B cell (primary cell): ENCODE measurements around the gene NR1H2. TPM values are rescaled to one million over a fixed set of nuclear protein-coding genes. Genes with fewer than 3 reads are reported as not detected.
A peak's percentile ranks its signal among the peaks of the same experiment; 100 is the strongest.

Experiments
- ATAC-seq: fragments of 200-7000 bp; cut with Tn5 transposase; one replicate; pipeline ENCODE4 v1.10.0; 2021; ENCODE audit warnings: low read depth, mild to moderate bottlenecking, moderate number of reproducible peaks, moderate library complexity
- CTCF ChIA-PET: fragments of 350-600 bp; sonication (Branson Sonifier 250); formaldehyde crosslinking; loops from one replicate; lab custom pipeline; 2021; ENCODE audit warnings: antibody characterized with exemption, inconsistent platforms; lab: Charles Lee
- POLR2A ChIA-PET: fragments of 350-600 bp; sonication (Branson Sonifier 250); formaldehyde crosslinking; loops from one replicate; lab custom pipeline; 2021; ENCODE audit warnings: antibody characterized with exemption; lab: Charles Lee
- DNase-seq: peaks from one replicate; pipeline ENCODE4 v3.0.0; 2013
- H2AFZ ChIP-seq: 2 replicates; pipeline ENCODE4 v1.6.1; 2012; ENCODE audit warnings: mild to moderate bottlenecking, low read depth, low read length; ENCODE audit not compliant: insufficient read depth, poor library complexity, severe bottlenecking
- H3K27ac ChIP-seq, 2 donors: 1 replicate in 1 of 2; 2 replicates in 1 of 2; pipeline ENCODE4 v1.5.1; 2012 to 2013; ENCODE audit warnings: low read length in 2 of 2, mild to moderate bottlenecking in 2 of 2, moderate library complexity in 1 of 2
- H3K27me3 ChIP-seq, 4 experiments: fragments of 200-600 bp in 1 of 4; sonication (generic) in 1 of 4; replicated peaks in 1 of 4; 1 replicate in 2 of 4; 2 replicates in 2 of 4; pipeline versions ENCODE4 v1.6.1 to v1.7.0; 2013 to 2016; ENCODE audit warnings: low read length in 3 of 4, mild to moderate bottlenecking in 2 of 4, mixed read lengths in 1 of 4, moderate library complexity in 1 of 4; ENCODE audit not compliant: insufficient read depth in 4 of 4, control insufficient read depth in 3 of 4; ENCODE audit errors: control extremely low read depth in 1 of 4
- H3K36me3 ChIP-seq, 2 experiments: replicated peaks in 1 of 2; 1 replicate in 1 of 2; 2 replicates in 1 of 2; pipeline versions ENCODE4 v1.6.1 to v1.7.1; 2013; ENCODE audit warnings: low read length in 1 of 2; ENCODE audit not compliant: insufficient read depth in 2 of 2, control insufficient read depth in 1 of 2; ENCODE audit errors: control extremely low read depth in 1 of 2, extremely low read depth in 1 of 2
- H3K4me1 ChIP-seq, 2 donors: fragments of 200-600 bp in 1 of 2; sonication (generic) in 1 of 2; 1 replicate in 1 of 2; 2 replicates in 1 of 2; pipeline versions ENCODE4 v1.5.1 to v1.6.1; 2013 to 2017; ENCODE audit warnings: low read length in 2 of 2; ENCODE audit not compliant: control insufficient read depth in 2 of 2, insufficient read depth in 2 of 2
- H3K4me2 ChIP-seq: replicated peaks from 2 replicates; pipeline ENCODE3; 2012; ENCODE audit warnings: mild to moderate bottlenecking, low read depth, low read length; ENCODE audit not compliant: poor library complexity, severe bottlenecking
- H3K4me3 ChIP-seq, 5 experiments: fragments of 200-600 bp in 1 of 5; sonication (generic) in 1 of 5; 1 replicate in 3 of 5; 2 replicates in 2 of 5; pipeline versions ENCODE4 v1.5.1 to v1.7.0; 2011 to 2016; ENCODE audit warnings: low read length in 4 of 5, mild to moderate bottlenecking in 4 of 5, low read depth in 2 of 5, control low read depth in 1 of 5, moderate library complexity in 1 of 5; ENCODE audit not compliant: insufficient read depth in 1 of 5; ENCODE audit errors: control extremely low read depth in 1 of 5, extremely low read depth in 1 of 5
- H3K79me2 ChIP-seq: fragments of 200-600 bp; sonication (generic); one replicate; pipeline ENCODE4 v1.6.0; 2016; ENCODE audit warnings: low read length; ENCODE audit not compliant: control insufficient read depth, insufficient read depth
- H3K9ac ChIP-seq: fragments of 200-600 bp; sonication (generic); 2 replicates; pipeline ENCODE4 v1.6.1; 2017; ENCODE audit warnings: mild to moderate bottlenecking, low read length, moderate library complexity
- H3K9me3 ChIP-seq, 3 donors: one replicate each; pipeline versions ENCODE4 v1.6.1 to v1.7.1; 2013; ENCODE audit warnings: low read length in 2 of 3; ENCODE audit not compliant: control insufficient read depth in 2 of 3, insufficient read depth in 1 of 3; ENCODE audit errors: control extremely low read depth in 1 of 3
- H4K20me1 ChIP-seq: 2 replicates; pipeline ENCODE4 v1.6.0; 2012; ENCODE audit warnings: mild to moderate bottlenecking, low read length; ENCODE audit not compliant: insufficient read depth, control insufficient read depth, poor library complexity, severe bottlenecking
- H3K27ac Mint-ChIP-seq: one replicate; pipeline ENCODE4 v1.8.0; 2021; ENCODE audit warnings: mixed read lengths
- H3K27me3 Mint-ChIP-seq: one replicate; pipeline ENCODE4 v1.8.0; 2021; ENCODE audit warnings: mixed read lengths
- H3K4me1 Mint-ChIP-seq: one replicate; pipeline ENCODE4 v1.8.0; 2021; ENCODE audit warnings: mixed read lengths
- H3K4me3 Mint-ChIP-seq: one replicate; pipeline ENCODE4 v1.8.0; 2021; ENCODE audit warnings: mixed read lengths
- H3K9me3 Mint-ChIP-seq: one replicate; pipeline ENCODE4 v1.8.0; 2022; ENCODE audit warnings: mixed read lengths; ENCODE audit not compliant: insufficient read depth
- CTCF ChIP-seq: fragments of 200-600 bp; IDR thresholded peaks from one replicate; pipeline ENCODE4 v1.8.0; 2022; ENCODE audit warnings: antibody characterized with exemption, mild to moderate bottlenecking
- EZH2 ChIP-seq: IDR thresholded peaks from 2 replicates; pipeline ENCODE4 v1.6.1; 2012; ENCODE audit warnings: borderline replicate concordance, low read depth, mild to moderate bottlenecking, moderate library complexity, low read length; ENCODE audit not compliant: insufficient read depth, poor library complexity, severe bottlenecking
- WGBS: methylation state at CpG from one replicate; pipeline ENCODE4 v1.1.5; 2013; ENCODE audit warnings: missing lambda C conversion rate; ENCODE audit not compliant: insufficient coverage; 5-methylcytosine and 5-hydroxymethylcytosine counted together
- intact Hi-C: fragments of 100-400 bp; cut with micrococcal nuclease; formaldehyde crosslinking; loops from one replicate; pipeline ENCODE4 v1.10.0; 2022
- polyA plus RNA-seq: library from polyadenylated mRNA; depleted of rRNA; stranded (reverse); fragments of >200 nt; gene quantifications from 2 replicates; pipeline ENCODE4 v1.2.3, GENCODE V29; 2012
- total RNA-seq, 2 donors: library from RNA; stranded (reverse); fragments of 120-200 nt in 1 of 2; gene quantifications; 1 replicate in 1 of 2; 2 replicates in 1 of 2; pipeline versions ENCODE4 v1.2.3 to v1.2.4, GENCODE V29; 2013 to 2022

The NR1H2 gene
- total and polyA plus RNA-seq, 2 donors (not counting 1 experiment from before 2014, with no cell fraction given): 116 to 164 TPM

- H3K27me3 Mint-ChIP-seq: no peaks in the 10 kb centered on the region
- peaks cover 84% of the 10 kb centered on the region for H3K4me1 Mint-ChIP-seq
- H3K27ac Mint-ChIP-seq: peak overlapping the region; percentile 99
- POLR2A ChIA-PET: interaction anchor here (0.5 to 6.0 kb wide), 7 partner anchors 14 to 117 kb away, joined by 3 to 96 read pairs (median 7); partner anchors contain the start of gene SPIB
- peak overlapping the region; percentile 35 to 66 (median 61) for H3K4me3 ChIP-seq
- peaks cover 0 to 16% (median 0%) of the 10 kb centered on the region in 3 donors for H3K9me3 ChIP-seq
- intact Hi-C loops: loop anchor here (1.0 to 5.0 kb wide), 5 partner anchors 16 to 79 kb away; partner anchors contain the start of genes JOSD2 and NR1H2
- H3K4me1 ChIP-seq: peaks cover 70 to 93% of the 10 kb centered on the region in 2 donors
- H3K79me2 ChIP-seq: no peaks in the 10 kb centered on the region
- H3K27ac ChIP-seq: peak overlapping the region; percentile 97 to 99
- no peaks in the 10 kb centered on the region for H3K9me3 Mint-ChIP-seq
- peak; percentile 96 for DNase-seq
- H2AFZ ChIP-seq: peak overlapping the region; percentile 40
- WGBS: 2% methylated on average over 36 of the region's 54 CpGs
- CTCF ChIA-PET: interaction anchor here (0.6 to 3.5 kb wide), 4 partner anchors 10 to 74 kb away, joined by 3 to 9 read pairs (median 6); no protein-coding TSS in a partner anchor
- H3K36me3 ChIP-seq: peaks cover 2 to 25% of the 10 kb centered on the region in 2 experiments
- TF ChIP-seq CTCF (no peak), EZH2 (no peak)
- H3K4me3 Mint-ChIP-seq: peak overlapping the region; percentile 97
- peak overlapping the region; percentile 92 for H3K4me2 ChIP-seq
- peak overlapping the region; percentile 72 for H3K9ac ChIP-seq
- peaks cover 11% of the 10 kb centered on the region for H4K20me1 ChIP-seq
- H3K27me3 ChIP-seq: no peaks in the 10 kb centered on the region
- peak; percentile 65 for ATAC-seq
These were observed 55.3 kb downstream of the NR1H2 start for GRCh38 chr19:50431343-50432220.
